ENCODE data around the gene CSNK2A1. TPM values are rescaled to one million over a fixed set of nuclear protein-coding genes. Genes with fewer than 3 reads are reported as not detected.

The CSNK2A1 gene
- total and polyA plus RNA-seq, 2 of the 8 experiments (the other 6 are each of a cell fraction or from before 2014, with no cell fraction given): 117 to 260 TPM

GRCh38 chr20:584161-584970 is 40.8 kb upstream of the CSNK2A1 start:
- Histone ChIP-seq H3K18ac (ENCODE audit: extremely low read depth, low read length) (peak overlapping the region; percentile 81), H3K79me1 (ENCODE audit: low read depth, low read length) (no peaks in the 10 kb centered on the region), H3K79me2 (ENCODE audit: control insufficient read depth in 1 of 2, insufficient read depth in 2 of 2, low read length in 2 of 2) (no peaks in the 10 kb centered on the region), H3K9me3 (ENCODE audit: insufficient read depth in 2 of 2, low read depth in 1 of 2, low read length in 1 of 2) (no peaks in the 10 kb centered on the region), H3K4me2 (ENCODE audit: insufficient read depth in 1 of 2, low read depth in 2 of 2, low read length in 2 of 2) (no peak overlapping the region; a peak in 1 of 4 replicates), H2BK120ac (replicated peaks; ENCODE audit: low read depth, low read length) (no peak overlapping the region), H3K14ac (ENCODE audit: insufficient read length) (no peak overlapping the region), H2BK20ac (ENCODE audit: low read length) (no peak overlapping the region), H3K4me3 (ENCODE audit: extremely low read depth in 1 of 4, insufficient read depth in 2 of 4, low read depth in 3 of 4, low read length in 4 of 4) (no peak overlapping the region), H4K5ac (ENCODE audit: insufficient read length, low read depth, low read length) (peak overlapping the region; percentile 6), H2AK5ac (ENCODE audit: low read depth, low read length) (no peak overlapping the region), H3K23ac (ENCODE audit: insufficient read length) (no peak overlapping the region), H3K27ac (ENCODE audit: low read depth, low read length) (no peak overlapping the region), H2BK15ac (ENCODE audit: low read length) (no peak overlapping the region), H2BK5ac (ENCODE audit: low read depth, low read length) (peak overlapping the region; percentile 45; the same call in 1 of the 2 replicates), H4K91ac (replicated peaks; ENCODE audit: insufficient read length, low read length) (no peak overlapping the region), H3K36me3 (ENCODE audit: control insufficient read depth in 2 of 4, insufficient read depth in 4 of 4, low read length in 3 of 4) (no peaks in the 10 kb centered on the region), H3K23me2 (ENCODE audit: low read depth, low read length) (peaks cover 4% of the 10 kb centered on the region; the same call in 1 of the 2 replicates), H3K4ac (replicated peaks; ENCODE audit: insufficient read length, low read depth, low read length) (no peak overlapping the region), H3K27me3 (replicated peaks in 1 of 4; ENCODE audit: control insufficient read depth in 3 of 4, extremely low read depth in 1 of 4, insufficient read depth in 3 of 4, low read length in 3 of 4) (no peaks in the 10 kb centered on the region), H3K4me1 (replicated peaks in 1 of 4; ENCODE audit: control insufficient read depth in 3 of 4, insufficient read depth in 4 of 4, low read length in 3 of 4) (0 out of 7 replicates have a peak, but pooled peaks cover 0 to 4% (median 0%) of the 10 kb centered on the region in 4 experiments), H4K20me1 (replicated peaks in 1 of 2; ENCODE audit: control insufficient read depth in 1 of 2, insufficient read depth in 2 of 2, low read length in 2 of 2) (no peaks in the 10 kb centered on the region), H3K56ac (replicated peaks; ENCODE audit: insufficient read length, low read depth, low read length) (no peak overlapping the region), H2AFZ (ENCODE audit: low read length) (no peak overlapping the region), H4K8ac (ENCODE audit: extremely low read depth, insufficient read depth, low read length) (no peak overlapping the region), H3K9ac (replicated peaks in 1 of 4; ENCODE audit: extremely low read depth in 1 of 4, low read depth in 3 of 4, low read length in 3 of 4) (no peak overlapping the region; a peak in 1 of 7 replicates), H2BK12ac (ENCODE audit: low read depth, low read length) (0 out of 2 replicates have a peak overlapping the region, but pooled peaks have one; percentile 10)
- POLR2A ChIA-PET (ENCODE audit: partially characterized antibody): interaction anchor here (0.6 to 1.5 kb wide), 8 partner anchors 9 to 184 kb away, joined by 3 to 6 read pairs (median 4); partner anchors contain the start of gene CSNK2A1
- DNase-seq (ENCODE audit: low read depth in 1 of 2, low spot score in 2 of 2): no peak
- CTCF ChIA-PET (ENCODE audit: partially characterized antibody): interaction anchor here (1.4 to 2.2 kb wide), 6 partner anchors 8 to 83 kb away, joined by 4 to 9 read pairs (median 6); no protein-coding TSS in a partner anchor
- WGBS, 2 experiments (ENCODE audit: extremely low coverage in 1 of 2, insufficient coverage in 1 of 2, insufficient read length in 1 of 2, insufficient replicate concordance in 2 of 2, low coverage in 1 of 2, low lambda C conversion rate in 2 of 2, missing lambda C conversion rate in 1 of 2): 79% methylated on average over 8 of the region's 8 CpGs; no CpG with 5 or more reads in 1 of the 2 experiments
- FAIRE-seq: peak; percentile 78
- TF ChIP-seq HDAC6 (IDR thresholded peaks at IDR 0.05; ENCODE audit: low read depth, low read length): no peak
- TF ChIP-seq TAF7 (optimal IDR thresholded peaks at IDR 0.05; ENCODE audit: borderline replicate concordance, low read depth, low read length): no peak
- no peak for TF ChIP-seq ASH2L (IDR thresholded peaks at IDR 0.05; ENCODE audit: low read length)
- no peak for TF ChIP-seq ZNF274 (IDR thresholded peaks at IDR 0.05; ENCODE audit: borderline replicate concordance, extremely low read depth, low read length)
- no peak for TF ChIP-seq POLR2A (IDR thresholded peaks at IDR 0.05; ENCODE audit: control extremely low read depth in 1 of 2, low read depth in 2 of 2, low read length in 2 of 2)
- TF ChIP-seq CBX5 (IDR thresholded peaks at IDR 0.05; ENCODE audit: low read depth, low read length): no peak
- 0 out of 2 replicates have a peak, but pooled peaks have one; percentile 17 for TF ChIP-seq MAX (IDR thresholded peaks at IDR 0.05)
- TF ChIP-seq SIX5 (IDR thresholded peaks at IDR 0.05; ENCODE audit: low read depth, low read length): peak; percentile 75
- peak; percentile 10; the same call in 1 of the 2 replicates for TF ChIP-seq CEBPB (IDR thresholded peaks at IDR 0.05; ENCODE audit: low read depth, low read length)
- no peak for TF ChIP-seq CHD2 (IDR thresholded peaks at IDR 0.05; ENCODE audit: low read length)
- TF ChIP-seq TCF12 (IDR thresholded peaks at IDR 0.05; ENCODE audit: low read depth, low read length): no peak
- TF ChIP-seq EZH2 (IDR thresholded peaks at IDR 0.05; ENCODE audit: low read depth, low read length, severe bottlenecking): no peak

Data from H1 (cell line).